Tibial nerve (tissue), 4 donors: ENCODE measurements around the gene PAK1.

Source experiments
- EP300 ChIP-seq, 2 donors: sonication (generic); formaldehyde crosslinking; IDR thresholded peaks; one replicate each; pipeline ENCODE4 v1.6.1; 2017; ENCODE audit warnings: antibody characterized with exemption in 2 of 2, mild to moderate bottlenecking in 1 of 2
- POLR2A ChIP-seq, 2 donors: fragments of 450-650 bp; IDR thresholded peaks; one replicate each; pipeline ENCODE4 v1.6.1; 2017; ENCODE audit warnings: antibody characterized with exemption in 2 of 2, mild to moderate bottlenecking in 2 of 2, moderate library complexity in 2 of 2
- TF ChIP-seq, protein P1 (sequence below), 5 experiments: fragments of 200-600 bp in 3 of 5; fragments of 450-650 bp in 2 of 5; sonication (generic) in 3 of 5; IDR thresholded peaks; one replicate each; pipeline ENCODE4 v1.5.1; 2016 to 2019; ENCODE audit warnings: antibody characterized with exemption in 5 of 5, mild to moderate bottlenecking in 3 of 5, moderate library complexity in 2 of 5

- TF ChIP-seq, protein P1, sequence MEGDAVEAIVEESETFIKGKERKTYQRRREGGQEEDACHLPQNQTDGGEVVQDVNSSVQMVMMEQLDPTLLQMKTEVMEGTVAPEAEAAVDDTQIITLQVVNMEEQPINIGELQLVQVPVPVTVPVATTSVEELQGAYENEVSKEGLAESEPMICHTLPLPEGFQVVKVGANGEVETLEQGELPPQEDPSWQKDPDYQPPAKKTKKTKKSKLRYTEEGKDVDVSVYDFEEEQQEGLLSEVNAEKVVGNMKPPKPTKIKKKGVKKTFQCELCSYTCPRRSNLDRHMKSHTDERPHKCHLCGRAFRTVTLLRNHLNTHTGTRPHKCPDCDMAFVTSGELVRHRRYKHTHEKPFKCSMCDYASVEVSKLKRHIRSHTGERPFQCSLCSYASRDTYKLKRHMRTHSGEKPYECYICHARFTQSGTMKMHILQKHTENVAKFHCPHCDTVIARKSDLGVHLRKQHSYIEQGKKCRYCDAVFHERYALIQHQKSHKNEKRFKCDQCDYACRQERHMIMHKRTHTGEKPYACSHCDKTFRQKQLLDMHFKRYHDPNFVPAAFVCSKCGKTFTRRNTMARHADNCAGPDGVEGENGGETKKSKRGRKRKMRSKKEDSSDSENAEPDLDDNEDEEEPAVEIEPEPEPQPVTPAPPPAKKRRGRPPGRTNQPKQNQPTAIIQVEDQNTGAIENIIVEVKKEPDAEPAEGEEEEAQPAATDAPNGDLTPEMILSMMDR (IDR thresholded peaks at IDR 0.05) = no peak
- TF ChIP-seq POLR2A (IDR thresholded peaks at IDR 0.05) (no peak), EP300 (IDR thresholded peaks at IDR 0.05) (no peak)
Measured at GRCh38 chr11:77303328-77303727, 170.6 kb downstream of the PAK1 start.
